ENCODE measurements around the gene WIPI1.

DNA sequence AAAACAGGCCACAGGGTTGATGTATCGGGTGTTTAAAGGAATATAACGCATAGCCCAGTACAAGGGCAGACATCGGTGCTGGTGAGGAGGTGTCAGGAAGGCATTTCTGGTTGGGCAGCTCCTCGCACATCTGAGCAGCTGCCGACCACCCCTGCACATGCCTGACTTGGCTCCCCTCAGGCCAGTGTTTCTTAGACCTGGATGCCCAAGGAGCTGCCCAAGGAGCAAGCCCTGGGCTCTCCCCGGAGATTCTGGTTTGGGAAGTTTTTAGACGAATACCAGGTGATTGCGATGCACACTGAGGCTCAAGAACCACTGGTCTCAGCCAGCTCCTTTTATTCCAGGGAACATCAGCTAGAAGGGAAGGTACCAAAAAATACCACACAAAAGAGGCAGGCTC, 11.6 kb downstream of the WIPI1 start:
- TF ChIP-seq CTCF (conservative IDR thresholded peaks at IDR 0.05) (no peak), ZFX (IDR thresholded peaks at IDR 0.05) (no peak)

Data from C4-2B (cell line).